HG02943 (cell line): ENCODE results near the gene HDGFL2.
"Not testable (repeated sequence)": the region's sequence is repeated elsewhere in the genome, so short reads cannot be mapped to it uniquely, and the experiment has no call there.

Source experiments
- ATAC-seq: cut with Tn5 transposase; IDR thresholded peaks from one replicate; pipeline ENCODE4 v1.9.1; 2021; ENCODE audit warnings: mild to moderate bottlenecking, low read depth, moderate library complexity; ENCODE audit not compliant: unreplicated experiment

HDGFL2 gene

DNA sequence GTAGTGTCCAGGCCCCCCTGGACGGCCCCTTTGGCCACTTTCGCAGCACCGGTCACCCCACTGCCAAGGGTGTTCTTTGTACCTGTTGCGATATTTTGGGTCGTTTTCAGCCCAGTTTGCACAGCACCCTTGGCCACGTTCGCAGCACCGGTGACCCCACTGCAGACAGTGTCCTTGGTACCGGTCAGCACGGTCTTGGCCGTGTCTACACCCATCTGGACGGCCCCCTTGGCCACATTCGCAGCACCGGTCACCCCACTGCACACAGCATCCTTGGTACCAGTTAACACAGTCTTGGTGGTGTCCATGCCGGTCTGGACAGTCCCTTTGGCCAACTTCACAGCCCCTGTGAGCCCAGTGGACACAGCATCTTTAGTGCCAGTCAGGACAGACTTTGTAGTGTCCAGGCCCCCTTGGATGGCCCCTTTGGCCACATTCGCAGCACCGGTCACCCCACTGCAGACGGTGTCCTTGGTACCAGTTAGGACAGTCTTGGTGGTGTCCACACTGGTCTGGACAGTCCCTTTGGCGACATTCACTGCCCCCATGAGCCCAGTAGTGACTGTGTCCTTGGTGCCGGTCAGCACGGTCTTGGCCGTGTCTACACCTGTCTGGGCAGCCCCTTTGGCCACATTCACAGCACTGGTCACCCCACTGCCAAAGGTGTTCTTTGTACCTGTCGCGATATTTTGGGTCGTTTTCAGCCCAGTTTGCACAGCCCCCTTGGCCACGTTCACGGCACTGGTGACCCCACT lies 39.4 kb downstream of the HDGFL2 start:
- no peak for ATAC-seq

DNA sequence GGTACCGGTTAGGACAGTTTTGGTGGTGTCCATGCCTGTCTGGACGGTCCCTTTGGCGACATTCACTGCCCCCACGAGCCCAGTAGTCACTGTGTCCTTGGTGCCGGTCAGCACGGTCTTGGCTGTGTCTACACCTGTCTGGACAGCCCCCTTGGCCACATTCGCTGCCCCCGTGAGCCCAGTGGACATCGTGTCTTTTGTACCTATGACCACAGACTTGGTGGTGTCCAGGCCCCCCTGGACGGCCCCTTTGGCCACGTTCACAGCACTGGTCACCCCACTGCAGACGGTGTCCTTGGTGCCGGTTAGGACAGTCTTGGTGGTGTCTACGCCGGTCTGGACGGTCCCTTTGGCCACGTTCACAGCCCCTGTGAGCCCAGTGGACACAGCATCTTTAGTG lies 40.0 kb downstream of the HDGFL2 start:
- no peak for ATAC-seq

DNA sequence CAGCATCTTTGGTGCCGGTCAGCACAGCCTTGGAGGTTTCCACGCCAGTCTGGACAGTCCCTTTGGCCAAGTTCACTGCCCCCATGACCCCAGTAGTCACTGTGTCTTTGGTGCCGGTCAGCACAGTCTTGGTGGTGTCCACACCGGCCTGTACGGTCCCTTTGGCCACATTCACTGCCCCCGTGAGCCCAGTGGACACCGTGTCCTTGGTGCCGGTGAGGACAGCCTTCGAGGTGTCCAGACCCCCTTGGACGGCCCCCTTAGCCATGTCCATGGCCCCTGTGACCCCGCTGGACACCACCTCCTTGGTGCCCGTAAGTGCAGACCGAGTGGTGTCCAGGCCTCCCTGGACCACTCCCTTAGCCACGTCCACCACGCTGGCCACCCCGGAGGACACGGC lies 41.2 kb downstream of the HDGFL2 start:
- ATAC-seq = no peak

DNA sequence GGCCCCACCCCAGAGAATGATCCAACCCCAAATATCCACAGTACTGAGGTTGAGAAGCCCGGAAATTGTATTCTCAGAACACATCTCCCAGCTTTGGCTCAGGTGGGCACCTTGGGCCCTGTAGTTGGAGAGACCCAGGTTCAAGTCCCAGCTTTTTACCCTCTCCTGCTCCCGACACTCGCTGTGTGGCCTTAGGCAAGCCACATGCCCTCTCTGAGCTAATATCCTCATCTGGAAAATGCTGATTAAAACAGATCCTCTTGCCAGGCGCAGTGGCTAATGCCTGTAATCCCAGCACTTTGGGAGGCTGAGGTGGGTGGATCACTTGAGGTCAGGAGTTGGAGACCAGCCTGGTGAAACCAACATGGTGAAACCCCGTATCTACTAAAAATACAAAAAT lies 43.6 kb downstream of the HDGFL2 start:
- ATAC-seq = no peak

DNA sequence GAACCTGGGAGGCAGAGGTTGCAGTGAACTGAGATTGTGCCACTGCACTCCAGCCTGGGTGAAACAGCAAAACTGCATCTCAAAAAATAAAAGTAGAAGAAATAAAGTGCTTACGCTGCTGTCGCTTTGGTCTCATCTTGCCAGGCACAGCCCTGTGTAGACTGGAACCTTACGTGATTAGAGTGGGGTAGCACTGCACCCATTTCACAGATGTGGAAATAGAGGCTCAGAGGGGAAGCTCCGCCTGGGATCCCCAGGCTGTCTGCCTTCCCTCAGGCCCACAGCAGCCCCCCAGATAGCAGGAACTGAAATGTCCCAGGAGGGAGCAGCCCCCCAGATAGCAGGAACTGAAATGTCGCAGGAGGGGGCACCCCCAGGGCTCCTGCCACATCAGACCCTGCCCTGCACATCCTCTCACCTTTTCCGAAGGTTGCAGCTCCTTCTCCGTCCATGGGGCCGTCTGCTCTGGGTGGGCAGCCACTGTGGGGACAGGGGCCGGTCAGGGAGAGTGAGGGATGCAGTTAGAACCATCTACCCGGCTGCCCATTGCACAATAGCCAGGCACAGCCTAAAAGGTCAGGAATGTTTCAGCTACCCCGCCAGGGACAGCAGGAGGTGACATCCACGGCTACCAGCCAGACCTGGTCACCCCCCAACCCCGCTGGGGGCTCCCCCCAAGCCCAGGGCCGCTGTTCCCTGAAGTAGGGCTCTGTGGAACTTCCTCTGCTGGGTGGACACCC lies 44.3 kb downstream of the HDGFL2 start:
- no peak for ATAC-seq

DNA sequence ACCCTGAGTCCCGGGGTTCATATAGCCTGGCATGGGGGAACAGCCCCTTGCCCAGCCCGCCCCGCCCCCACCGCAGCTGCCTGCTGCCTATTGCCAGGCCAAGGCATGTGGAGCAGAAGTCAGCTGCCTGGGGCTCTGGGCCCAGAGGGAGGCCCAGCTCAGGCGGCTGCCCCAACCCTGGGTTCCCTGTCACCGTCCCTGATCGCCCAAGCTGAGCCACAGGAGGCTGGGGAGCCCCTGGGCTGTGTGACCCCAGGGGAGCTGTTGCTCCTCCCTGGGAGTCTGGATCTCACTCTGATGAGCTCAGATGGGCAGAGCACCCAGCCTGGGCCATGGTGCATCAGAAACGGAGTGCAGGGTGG lies 44.8 kb downstream of the HDGFL2 start:
- no peak for ATAC-seq

DNA sequence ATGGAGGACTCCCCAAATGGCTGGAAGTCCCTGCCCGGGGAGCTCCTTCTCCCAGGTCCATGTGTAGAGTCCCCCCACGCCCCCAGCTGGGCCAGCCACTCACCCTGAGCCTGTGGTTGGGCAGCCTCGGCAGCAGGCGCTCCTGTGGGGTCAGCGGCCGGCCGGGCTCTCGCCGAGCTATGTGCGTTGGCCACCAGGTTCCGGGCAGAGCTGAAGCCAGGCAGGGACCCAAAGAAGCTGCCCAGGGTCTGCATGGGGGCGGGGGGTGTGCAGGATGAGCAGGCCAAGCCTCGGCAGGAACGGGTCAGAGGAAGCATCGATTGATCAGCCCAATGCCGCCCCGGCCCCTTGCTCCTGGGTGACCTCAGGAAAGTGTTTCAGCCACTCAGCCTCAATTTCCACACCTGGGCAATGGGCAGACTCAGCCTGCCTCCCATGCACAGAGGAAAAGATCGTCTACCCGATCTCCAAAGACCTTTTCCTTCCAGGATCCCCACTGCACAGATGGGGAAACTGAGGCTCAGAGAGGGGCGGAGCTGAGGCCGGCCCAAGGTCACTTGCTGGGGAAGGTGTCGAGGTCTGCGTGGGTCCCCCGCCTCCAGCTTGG lies 45.5 kb downstream of the HDGFL2 start:
- ATAC-seq = no peak

DNA sequence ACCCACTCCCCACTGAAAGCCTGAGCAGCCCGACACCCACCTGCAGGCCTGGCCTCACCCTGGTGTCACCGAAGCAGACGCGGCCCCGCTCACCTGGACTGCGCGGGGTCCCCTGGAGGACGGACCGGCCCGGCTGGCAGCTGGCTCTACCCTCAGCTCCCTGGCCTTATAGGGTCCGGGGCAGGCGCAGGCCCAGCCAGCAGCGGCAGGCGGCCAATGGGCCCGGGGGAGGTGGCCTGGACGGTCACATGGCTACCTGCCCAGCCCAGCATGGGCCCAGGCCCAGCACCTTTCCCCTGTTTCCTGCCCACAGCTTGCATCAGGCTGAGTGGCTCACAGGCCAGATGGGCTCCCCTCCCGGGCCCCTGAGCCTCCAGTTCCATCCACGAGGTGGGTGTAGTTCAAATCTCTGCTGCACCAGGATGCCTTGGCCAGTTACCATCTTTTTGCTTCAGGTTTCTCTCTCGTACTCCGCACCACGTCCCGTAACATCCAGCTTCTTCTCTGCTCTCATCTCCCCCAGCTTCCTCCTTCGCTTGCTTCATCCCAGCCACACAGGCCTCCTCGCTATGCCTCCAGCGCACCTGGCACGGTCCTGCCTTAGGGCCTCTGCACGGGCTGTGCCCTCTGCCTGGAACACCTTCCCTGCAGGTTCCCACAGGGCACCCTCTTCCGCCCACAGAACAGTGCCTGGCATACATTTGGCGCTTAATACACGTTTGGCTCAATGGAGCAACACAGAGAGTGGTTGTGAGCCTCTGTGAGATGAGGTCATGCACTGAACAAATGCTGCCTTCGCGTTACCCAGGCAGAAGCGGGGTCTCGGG lies 46.5 kb downstream of the HDGFL2 start, which contains the start of gene PLIN4:
TSS of gene PLIN4 (minus strand) at position 142 of the 827 bp plus-strand sequence. CDS start 214 bp downstream, outside the sequence.
- no peak for ATAC-seq

DNA sequence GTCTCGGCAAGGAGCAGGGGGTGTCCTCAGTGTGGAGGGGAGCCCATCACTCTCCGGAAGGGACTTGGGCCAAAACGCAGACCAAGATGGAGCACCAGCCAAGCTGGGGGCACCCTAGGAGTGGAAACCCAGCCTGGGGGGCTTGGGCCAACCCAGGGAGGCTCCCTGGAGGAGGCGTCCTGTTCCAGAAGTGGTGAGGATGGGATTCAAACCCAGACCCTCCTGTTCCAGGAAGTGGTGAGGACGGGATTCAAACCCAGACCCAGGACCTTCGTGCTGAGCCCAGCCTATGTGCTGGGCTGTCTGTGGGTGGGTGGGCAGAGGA lies 47.0 kb downstream of the HDGFL2 start:
- ATAC-seq = no peak

DNA sequence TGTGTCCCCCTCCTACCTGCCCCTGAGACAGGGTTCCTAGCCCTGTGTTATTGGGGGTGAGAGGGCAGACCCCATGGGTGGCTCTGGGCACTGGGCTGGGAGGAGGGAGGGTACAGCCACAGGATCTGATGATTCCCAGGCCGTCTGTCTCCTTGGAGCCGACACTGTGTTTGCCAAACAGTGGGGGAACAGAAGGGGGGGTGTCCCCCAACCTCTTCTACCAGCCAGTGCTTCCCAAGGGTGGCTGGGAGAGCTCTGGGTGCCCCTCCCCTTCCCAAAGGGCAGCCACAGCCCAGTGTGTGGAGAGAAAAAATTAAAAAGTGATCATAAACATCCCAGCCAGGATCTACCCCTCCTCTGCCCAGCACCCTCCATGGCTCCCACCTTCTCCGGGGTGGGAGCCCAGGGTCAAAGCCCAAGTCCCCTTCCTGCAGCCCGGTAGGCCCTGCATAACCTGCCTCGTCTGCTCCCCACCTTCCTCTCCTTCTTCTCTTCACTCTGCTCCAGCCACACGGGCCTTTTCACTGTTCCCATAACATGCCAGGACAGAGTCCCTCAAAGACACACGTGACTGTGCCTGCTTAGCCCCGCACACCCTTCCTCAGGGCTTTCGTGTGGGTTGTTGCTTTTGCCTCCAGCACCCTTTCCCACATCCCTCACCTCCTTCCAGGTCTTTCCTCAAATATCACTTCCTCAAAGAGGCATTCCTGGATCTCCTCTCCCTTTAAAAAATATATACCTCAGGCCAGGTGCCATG lies 47.6 kb downstream of the HDGFL2 start:
- ATAC-seq = no peak

DNA sequence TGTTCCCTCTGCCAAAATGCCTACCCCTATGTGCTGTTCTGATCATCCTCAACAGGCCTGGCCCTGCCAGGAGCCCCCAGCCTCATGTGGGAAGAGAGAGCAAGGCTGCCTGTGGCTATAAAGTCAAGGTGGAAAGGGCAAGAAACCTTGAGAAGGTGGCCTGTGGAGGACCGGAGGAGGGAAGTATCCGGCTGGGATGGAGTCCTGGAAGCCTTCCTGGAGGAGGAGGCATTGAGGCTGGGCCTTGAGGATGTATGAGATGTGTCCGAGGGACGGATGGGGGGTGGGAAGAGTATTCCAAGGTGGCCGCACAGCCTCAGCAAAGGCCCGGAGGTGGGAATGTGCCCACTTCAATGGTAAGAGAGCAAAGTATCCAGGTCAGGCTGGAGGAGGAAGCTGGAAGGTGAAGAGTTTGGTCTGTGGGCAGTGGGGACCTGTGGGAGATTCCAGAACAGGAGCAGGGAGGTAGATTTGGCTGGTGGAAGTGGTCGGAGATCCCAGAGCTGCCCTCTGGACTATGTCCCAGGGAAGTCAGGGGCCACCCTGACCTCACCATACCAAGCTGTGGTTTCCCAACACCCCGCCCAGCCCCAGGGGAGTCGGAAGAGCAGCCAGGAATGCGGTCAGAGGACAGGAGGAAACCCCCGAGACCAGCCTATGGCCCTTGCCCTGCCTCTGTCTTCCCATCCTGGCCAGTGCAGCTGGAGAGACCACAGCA lies 49.2 kb downstream of the HDGFL2 start:
- no peak for ATAC-seq

DNA sequence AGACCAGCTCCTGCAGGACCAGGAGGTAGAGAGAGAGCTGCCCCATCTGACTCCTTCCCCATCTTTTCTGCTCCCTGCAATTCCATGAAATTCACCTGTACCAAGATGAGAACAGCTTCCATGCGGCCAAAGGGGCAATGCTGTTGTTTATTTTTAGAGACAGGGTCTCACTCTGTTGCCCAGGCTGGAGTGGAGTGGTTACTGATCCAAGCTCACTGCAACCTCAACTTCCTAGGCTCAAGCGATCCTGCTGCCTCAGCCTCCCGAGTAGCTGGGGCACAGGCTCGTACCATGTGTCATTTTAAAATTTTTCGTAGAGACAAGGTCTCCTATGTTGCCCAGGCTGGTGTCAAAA lies 49.8 kb downstream of the HDGFL2 start:
- no peak for ATAC-seq

DNA sequence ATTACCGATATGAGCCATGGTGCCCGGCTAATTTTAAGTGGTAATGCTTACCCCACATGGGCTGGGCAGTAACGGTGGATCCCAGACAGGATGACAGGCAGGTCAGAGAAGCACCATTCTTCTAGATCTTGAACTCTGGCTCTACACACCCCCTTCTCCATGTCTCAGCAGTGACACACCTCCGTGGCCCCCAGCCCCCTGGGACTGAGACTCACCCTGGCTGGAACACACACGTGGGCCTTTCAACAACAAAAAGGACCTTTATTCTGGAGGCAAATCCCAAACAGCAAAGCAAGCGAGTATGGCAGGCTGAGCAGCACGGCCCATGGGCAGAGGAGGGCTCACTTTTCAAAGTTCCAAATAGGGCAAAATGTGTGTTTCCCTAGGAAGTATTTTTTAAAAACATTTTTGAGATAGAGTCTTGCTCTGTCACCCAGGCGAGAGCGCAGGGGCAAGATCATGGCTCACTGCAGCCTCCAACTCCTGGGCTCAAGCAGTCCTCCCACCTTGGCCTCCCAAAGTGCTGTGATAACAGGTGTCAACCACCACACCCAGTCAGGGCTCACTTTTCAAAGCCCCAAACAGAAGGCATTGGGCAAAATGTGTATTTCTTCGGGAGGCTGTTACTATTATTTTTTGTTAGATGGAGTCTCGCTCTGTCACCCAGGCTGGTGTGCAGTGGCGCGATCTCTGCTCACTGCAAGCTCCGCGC lies 50.4 kb downstream of the HDGFL2 start:
- ATAC-seq = no peak

DNA sequence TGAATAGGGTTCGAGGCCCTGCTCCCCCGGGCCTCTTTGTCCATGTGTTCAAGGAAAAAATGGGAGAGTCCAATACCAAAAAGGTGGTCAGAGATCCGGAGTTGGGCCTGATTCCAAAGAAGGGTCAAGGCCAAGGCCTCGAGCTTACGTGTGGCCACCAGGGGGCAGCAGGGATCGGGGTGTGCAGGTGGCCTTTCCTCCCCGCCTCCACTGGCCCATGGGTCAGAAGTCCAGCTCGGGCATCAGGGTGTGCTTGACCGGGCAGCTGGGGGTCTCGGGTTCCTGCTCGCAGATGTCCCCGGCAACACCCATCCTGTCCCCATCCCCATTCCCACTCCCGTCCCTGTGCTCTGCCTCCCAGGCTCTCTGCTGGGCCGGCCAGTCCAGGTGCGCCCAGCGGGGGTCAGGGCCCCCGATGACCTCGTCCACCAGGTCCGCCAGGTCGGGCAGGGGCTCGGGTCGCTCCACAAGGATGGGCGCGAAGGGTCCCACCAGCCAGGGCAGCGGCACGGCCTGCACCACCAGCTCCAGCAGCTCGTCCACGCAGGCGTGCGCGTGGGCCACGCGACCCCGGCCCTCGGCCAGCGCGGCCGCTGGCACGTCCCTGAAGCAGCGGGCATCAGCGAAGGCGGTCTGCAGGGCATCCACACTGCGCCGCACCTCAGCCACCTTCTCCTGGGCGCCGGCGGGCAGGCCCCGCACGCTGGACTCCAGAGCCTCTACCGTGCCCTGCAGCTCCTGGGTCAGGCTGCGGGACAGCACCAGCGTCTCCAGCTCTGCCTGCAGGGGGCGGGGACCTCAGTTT lies 51.4 kb downstream of the HDGFL2 start:
- ATAC-seq = no peak

DNA sequence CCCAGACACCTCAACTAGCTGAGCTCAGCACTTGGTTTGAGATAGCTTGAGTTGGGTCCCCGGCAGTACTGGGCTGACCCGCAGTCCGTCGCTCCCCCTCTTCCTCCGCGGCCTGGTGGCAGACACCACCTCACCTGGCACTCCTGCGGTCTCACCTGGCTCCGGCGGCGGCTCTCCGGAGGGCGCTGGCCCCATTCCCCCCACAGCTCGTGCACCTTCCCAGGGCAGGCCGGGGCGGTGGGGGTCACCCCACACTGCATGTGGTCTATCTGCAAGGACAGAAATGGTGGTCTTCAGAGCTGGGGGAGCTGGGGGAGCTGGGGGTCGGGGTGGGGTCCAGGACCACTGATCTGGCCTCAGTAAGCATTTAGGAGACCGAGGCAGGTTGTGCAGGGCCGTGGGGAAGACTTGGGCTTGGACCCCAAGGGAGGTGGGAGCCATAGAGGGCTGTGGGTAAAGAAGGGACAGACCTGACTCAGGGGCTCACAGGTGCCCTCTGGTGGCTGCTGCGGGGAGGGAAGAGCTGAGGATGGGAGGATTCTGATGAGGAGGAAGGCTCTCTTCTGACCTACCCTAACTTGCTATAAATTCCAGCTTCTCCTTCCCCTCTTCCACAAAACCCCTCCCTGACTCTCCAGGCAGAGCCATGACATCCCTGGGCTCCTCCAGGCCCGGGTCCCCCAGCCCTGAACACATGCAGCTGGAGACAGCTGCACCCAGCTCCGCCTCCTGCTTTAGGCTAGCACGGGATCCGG lies 52.9 kb downstream of the HDGFL2 start:
- ATAC-seq = no peak

DNA sequence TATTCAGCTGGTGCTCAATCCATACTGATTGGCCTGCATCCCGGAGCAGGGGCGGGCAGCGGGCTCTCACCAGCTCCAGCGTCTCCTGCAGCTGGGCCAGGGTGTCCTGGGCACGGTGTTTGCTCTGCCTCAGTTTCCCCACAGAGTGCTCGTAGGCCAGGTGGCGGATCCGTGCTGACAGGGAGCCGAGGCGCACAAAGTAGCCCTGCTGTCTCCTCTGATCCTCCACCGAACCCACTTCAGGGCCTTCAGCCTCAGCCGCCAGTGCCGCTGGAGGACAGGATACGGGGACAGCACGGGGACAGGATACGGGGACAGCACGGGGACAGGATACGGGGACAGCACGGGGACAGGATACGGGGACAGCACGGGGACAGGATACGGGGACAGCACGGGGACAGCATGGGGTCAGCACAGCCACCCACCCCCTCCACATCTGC lies 53.5 kb downstream of the HDGFL2 start:
- no peak for ATAC-seq

DNA sequence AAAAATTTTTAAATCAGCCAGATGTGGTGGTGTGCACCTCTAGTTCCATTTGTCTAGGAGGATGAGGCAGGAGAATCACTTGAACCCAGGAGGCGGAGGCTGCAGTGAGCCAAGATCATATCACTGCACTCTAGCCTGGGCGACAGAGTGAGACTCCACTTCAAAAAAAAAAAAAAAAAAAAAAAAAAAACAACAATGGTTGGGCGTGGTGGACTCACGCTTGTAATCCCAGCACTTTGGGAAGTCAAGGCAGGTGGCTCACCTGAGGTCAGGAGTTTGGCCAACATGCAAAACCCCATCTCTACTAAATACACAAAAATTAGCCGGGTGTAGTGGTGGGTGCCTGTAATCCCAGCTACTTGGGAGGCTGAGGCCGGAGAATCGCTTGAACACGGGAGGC lies 55.3 kb downstream of the HDGFL2 start:
- not testable (repeated sequence) for ATAC-seq
